Activated naive CD4-positive, alpha-beta T cell treated with anti-CD3 and anti-CD28 coated beads, Interleukin-2, amount 50 U/mL, for 24 hours (primary cell): ENCODE data around the gene SYCE3.
"Not testable (repeated sequence)": the region's sequence is repeated elsewhere in the genome, so short reads cannot be mapped to it uniquely, and the experiment has no call there.

Source experiments
- H3K27ac Mint-ChIP-seq: one replicate; pipeline ENCODE4 v1.8.0; 2021; ENCODE audit warnings: mild to moderate bottlenecking, mixed read lengths
- H3K27me3 Mint-ChIP-seq: one replicate; pipeline ENCODE4 v1.8.0; 2021; ENCODE audit warnings: mixed read lengths
- H3K36me3 Mint-ChIP-seq: one replicate; pipeline ENCODE4 v1.8.0; 2021; ENCODE audit warnings: mixed read lengths
- H3K4me1 Mint-ChIP-seq: one replicate; pipeline ENCODE4 v1.8.0; 2021; ENCODE audit warnings: mixed read lengths
- H3K4me3 Mint-ChIP-seq: one replicate; pipeline ENCODE4 v1.8.0; 2021; ENCODE audit warnings: mild to moderate bottlenecking, mixed read lengths
- H3K9me3 Mint-ChIP-seq: one replicate; pipeline ENCODE4 v1.8.0; 2021; ENCODE audit warnings: mixed read lengths

Gene SYCE3

GRCh38 chr22:50535113-50535512 lies 27.6 kb downstream of the SYCE3 start:
- Mint-ChIP-seq H3K27me3 (no peaks in the 10 kb centered on the region), H3K4me3 (no peak overlapping the region), H3K9me3 (no peaks in the 10 kb centered on the region), H3K4me1 (peaks cover 45% of the 10 kb centered on the region), H3K36me3 (no peaks in the 10 kb centered on the region), H3K27ac (no peak overlapping the region)

- H3K4me1 Mint-ChIP-seq = peaks cover 35% of the 10 kb centered on the region
- H3K9me3 Mint-ChIP-seq, H3K27me3 Mint-ChIP-seq, H3K36me3 Mint-ChIP-seq: not testable (repeated sequence)
- peak overlapping the region; percentile 11 for H3K4me3 Mint-ChIP-seq
- H3K27ac Mint-ChIP-seq = peak overlapping the region; percentile 92
Observed at GRCh38 chr22:50533856-50534711, 28.6 kb downstream of the SYCE3 start.

GRCh38 chr22:50532824-50533796 lies 29.6 kb downstream of the SYCE3 start:
- H3K9me3 Mint-ChIP-seq = no peaks in the 10 kb centered on the region
- no peaks in the 10 kb centered on the region for H3K36me3 Mint-ChIP-seq
- H3K4me1 Mint-ChIP-seq = peaks cover 34% of the 10 kb centered on the region
- no peaks in the 10 kb centered on the region for H3K27me3 Mint-ChIP-seq
- peak overlapping the region; percentile 92 for H3K27ac Mint-ChIP-seq
- peak overlapping the region; percentile 77 for H3K4me3 Mint-ChIP-seq

GRCh38 chr22:50531962-50532674 lies 30.6 kb downstream of the SYCE3 start:
- peaks cover 37% of the 10 kb centered on the region for H3K4me1 Mint-ChIP-seq

GRCh38 chr22:50531546-50531961 lies 31.2 kb downstream of the SYCE3 start:
- H3K27ac Mint-ChIP-seq = peak overlapping the region; percentile 96
- no peaks in the 10 kb centered on the region for H3K27me3 Mint-ChIP-seq
- no peaks in the 10 kb centered on the region for H3K36me3 Mint-ChIP-seq
- H3K9me3 Mint-ChIP-seq = no peaks in the 10 kb centered on the region
- peaks cover 43% of the 10 kb centered on the region for H3K4me1 Mint-ChIP-seq
- peak overlapping the region; percentile 92 for H3K4me3 Mint-ChIP-seq

More at GRCh38 chr22:50531962-50532674, 30.6 kb downstream of the SYCE3 start:
- Mint-ChIP-seq H3K27me3 (no peaks in the 10 kb centered on the region), H3K4me3 (peak overlapping the region; percentile 92), H3K9me3 (no peaks in the 10 kb centered on the region), H3K36me3 (no peaks in the 10 kb centered on the region), H3K27ac (peak overlapping the region; percentile 96)

- Mint-ChIP-seq H3K36me3 (no peaks in the 10 kb centered on the region), H3K27ac (peak overlapping the region; percentile 96), H3K9me3 (no peaks in the 10 kb centered on the region), H3K4me1 (peaks cover 43% of the 10 kb centered on the region), H3K4me3 (peak overlapping the region; percentile 92), H3K27me3 (no peaks in the 10 kb centered on the region)
Observed at GRCh38 chr22:50530877-50531545, 31.7 kb downstream of the SYCE3 start.

GRCh38 chr22:50530580-50530876 lies 32.2 kb downstream of the SYCE3 start:
- H3K27ac Mint-ChIP-seq = peak overlapping the region; percentile 92
- H3K4me1 Mint-ChIP-seq = peaks cover 43% of the 10 kb centered on the region
- peak overlapping the region; percentile 92 for H3K4me3 Mint-ChIP-seq
- H3K36me3 Mint-ChIP-seq = no peaks in the 10 kb centered on the region
- no peaks in the 10 kb centered on the region for H3K9me3 Mint-ChIP-seq
- H3K27me3 Mint-ChIP-seq = no peaks in the 10 kb centered on the region

GRCh38 chr22:50529897-50530579 lies 32.7 kb downstream of the SYCE3 start, which contains the start of gene TYMP:
TYMP (minus strand) TSS chr22:50530012; CDS start chr22:50529709, 303 bp downstream.
- Mint-ChIP-seq H3K27ac (peak within 1 kb of the TSS; percentile 96), H3K4me1 (peaks cover 43% of the 10 kb centered on the region), H3K9me3 (no peaks in the 10 kb centered on the region), H3K36me3 (no peaks in the 10 kb centered on the region), H3K4me3 (peak within 1 kb of the TSS; percentile 92), H3K27me3 (no peaks in the 10 kb centered on the region)

GRCh38 chr22:50529416-50529896 lies 33.3 kb downstream of the SYCE3 start:
- Mint-ChIP-seq H3K9me3 (no peaks in the 10 kb centered on the region), H3K27ac (peak overlapping the region; percentile 30), H3K4me1 (peaks cover 46% of the 10 kb centered on the region), H3K4me3 (peak overlapping the region; percentile 42), H3K36me3 (peaks cover 4% of the 10 kb centered on the region), H3K27me3 (no peaks in the 10 kb centered on the region)

- Mint-ChIP-seq H3K9me3 (no peaks in the 10 kb centered on the region), H3K4me1 (peaks cover 42% of the 10 kb centered on the region), H3K27ac (no peak overlapping the region), H3K36me3 (peaks cover 5% of the 10 kb centered on the region), H3K27me3 (no peaks in the 10 kb centered on the region), H3K4me3 (peak overlapping the region; percentile 61)
Observed at GRCh38 chr22:50528682-50529415, 33.9 kb downstream of the SYCE3 start.

- peaks cover 35% of the 10 kb centered on the region for H3K4me1 Mint-ChIP-seq
- no peaks in the 10 kb centered on the region for H3K9me3 Mint-ChIP-seq
- H3K4me3 Mint-ChIP-seq = peak overlapping the region; percentile 74
- no peaks in the 10 kb centered on the region for H3K27me3 Mint-ChIP-seq
- H3K27ac Mint-ChIP-seq = peak overlapping the region; percentile 68
- peaks cover 5% of the 10 kb centered on the region for H3K36me3 Mint-ChIP-seq
Observed at GRCh38 chr22:50527921-50528681, 34.6 kb downstream of the SYCE3 start.

- Mint-ChIP-seq H3K4me3 (peak overlapping the region; percentile 74), H3K27me3 (no peaks in the 10 kb centered on the region), H3K27ac (peak overlapping the region; percentile 65), H3K36me3 (peaks cover 5% of the 10 kb centered on the region), H3K9me3 (no peaks in the 10 kb centered on the region), H3K4me1 (peaks cover 28% of the 10 kb centered on the region)
Observed at GRCh38 chr22:50526834-50527801, 35.6 kb downstream of the SYCE3 start.
